ES-I3 (cell line): ENCODE results near the gene C1S.
"Not testable (repeated sequence)": the region's sequence is repeated elsewhere in the genome, so short reads cannot be mapped to it uniquely, and the experiment has no call there.

ENCODE experiments used
- H3K36me3 ChIP-seq: 2 replicates; pipeline ENCODE4 v1.6.1; 2013; ENCODE audit warnings: mild to moderate bottlenecking, low read length, control low read depth, moderate library complexity; ENCODE audit not compliant: insufficient read depth
- H3K4me1 ChIP-seq: 2 replicates; pipeline ENCODE4 v1.6.1; 2013; ENCODE audit warnings: mild to moderate bottlenecking, control low read depth, low read length; ENCODE audit not compliant: insufficient read depth
- H3K9ac ChIP-seq: 2 replicates; pipeline ENCODE4 v1.6.1; 2013; ENCODE audit warnings: low read depth, mild to moderate bottlenecking, low read length, moderate library complexity
- H3K9me3 ChIP-seq: 2 replicates; pipeline ENCODE4 v1.6.1; 2013; ENCODE audit warnings: mild to moderate bottlenecking, low read length, moderate library complexity; ENCODE audit not compliant: control insufficient read depth, insufficient read depth

C1S gene

DNA sequence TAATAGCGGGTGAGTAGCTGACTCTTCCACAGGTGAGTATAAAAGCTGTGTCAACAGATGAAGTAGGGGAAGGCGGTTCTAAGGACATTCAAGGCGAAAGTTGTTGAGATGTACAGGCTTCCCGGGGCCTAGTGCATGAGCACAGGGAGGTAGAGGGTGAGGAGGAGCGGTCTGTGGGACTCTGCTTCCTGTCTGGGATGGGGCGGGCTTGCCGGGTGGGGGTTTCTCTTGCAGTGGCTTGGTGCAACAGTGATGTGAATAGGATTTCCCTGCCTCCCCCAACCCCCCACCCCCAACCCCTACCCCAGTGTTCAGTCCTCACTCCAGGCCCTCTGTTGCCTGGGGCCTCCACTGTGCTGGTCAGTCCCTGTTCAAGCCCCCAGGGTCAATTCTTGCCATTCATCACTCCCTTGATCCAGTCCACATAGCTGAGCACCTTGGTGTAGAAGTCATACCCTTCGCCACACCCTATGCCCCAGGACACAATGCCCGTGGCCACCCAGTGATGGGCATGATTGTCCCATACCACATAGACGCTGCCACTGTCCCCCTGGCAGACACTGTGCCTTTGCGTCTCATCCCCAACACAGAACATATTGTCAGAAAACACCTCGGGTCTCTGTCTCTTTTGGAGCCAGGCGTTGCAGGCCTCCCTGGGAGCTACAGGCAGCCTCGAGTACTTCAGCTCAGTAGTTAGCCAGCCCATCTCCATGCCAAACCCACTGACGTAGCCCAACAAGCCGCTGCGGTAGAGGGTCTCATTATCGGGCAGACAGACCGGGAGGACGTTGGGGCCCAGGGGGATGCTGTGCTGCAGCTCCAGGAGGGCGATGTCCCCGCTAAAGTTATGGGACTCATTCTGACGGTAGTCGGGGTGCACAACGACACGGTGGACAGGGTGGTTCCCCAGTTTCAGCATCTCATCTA, 35.8 kb downstream of the C1S start:
- Histone ChIP-seq H3K36me3 (no peaks in the 10 kb centered on the region), H3K4me1 (peaks cover 10% of the 10 kb centered on the region), H3K9ac (no peak overlapping the region), H3K9me3 (no peaks in the 10 kb centered on the region)

DNA sequence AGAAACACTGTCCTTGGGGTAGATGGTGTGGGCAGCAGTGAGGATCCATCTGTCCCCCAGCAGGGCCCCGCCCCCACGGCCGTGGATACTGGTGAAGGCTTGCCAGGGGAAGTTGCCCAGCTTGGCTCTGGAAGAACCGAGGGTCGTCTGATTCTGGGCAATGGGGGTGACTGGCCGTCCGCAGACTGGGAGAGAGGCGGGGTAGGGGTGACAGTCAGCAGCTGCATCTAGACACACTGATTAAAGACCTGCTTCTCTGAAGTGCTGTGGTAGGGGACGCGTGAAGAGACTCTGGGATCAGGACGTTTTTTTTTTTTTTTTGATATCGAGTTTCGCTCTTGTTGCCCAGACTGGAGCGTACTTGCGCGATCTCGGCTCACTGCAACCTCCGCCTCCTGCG, 36.5 kb downstream of the C1S start:
- H3K9ac ChIP-seq = no peak overlapping the region
- no peaks in the 10 kb centered on the region for H3K36me3 ChIP-seq
- H3K4me1 ChIP-seq = peaks cover 9% of the 10 kb centered on the region
- no peaks in the 10 kb centered on the region for H3K9me3 ChIP-seq

GRCh38 chr12:7099290-7099996, 38.9 kb downstream of the C1S start:
- Histone ChIP-seq H3K4me1 (peaks cover 6% of the 10 kb centered on the region), H3K36me3 (no peaks in the 10 kb centered on the region), H3K9ac (no peak overlapping the region), H3K9me3 (no peaks in the 10 kb centered on the region)

- no peaks in the 10 kb centered on the region for H3K36me3 ChIP-seq
Measured at GRCh38 chr12:7100239-7100638, 39.7 kb downstream of the C1S start.

GRCh38 chr12:7101047-7101693, 40.7 kb downstream of the C1S start:
- H3K9me3 ChIP-seq = no peaks in the 10 kb centered on the region
- no peaks in the 10 kb centered on the region for H3K36me3 ChIP-seq
- no peaks in the 10 kb centered on the region; the same call in 1 of the 2 replicates for H3K4me1 ChIP-seq
- H3K9ac ChIP-seq = no peak overlapping the region

More at GRCh38 chr12:7100239-7100638, 39.7 kb downstream of the C1S start:
- Histone ChIP-seq H3K9ac (no peak overlapping the region), H3K9me3 (no peaks in the 10 kb centered on the region), H3K4me1 (peaks cover 6% of the 10 kb centered on the region)

GRCh38 chr12:7101694-7102131, 41.2 kb downstream of the C1S start:
- Histone ChIP-seq H3K4me1 (no peaks in the 10 kb centered on the region), H3K36me3 (no peaks in the 10 kb centered on the region), H3K9me3 (no peaks in the 10 kb centered on the region), H3K9ac (no peak overlapping the region)

GRCh38 chr12:7102582-7102981, 42.1 kb downstream of the C1S start:
- no peak overlapping the region for H3K9ac ChIP-seq
- H3K36me3 ChIP-seq = no peaks in the 10 kb centered on the region
- no peaks in the 10 kb centered on the region for H3K4me1 ChIP-seq
- no peaks in the 10 kb centered on the region for H3K9me3 ChIP-seq

DNA sequence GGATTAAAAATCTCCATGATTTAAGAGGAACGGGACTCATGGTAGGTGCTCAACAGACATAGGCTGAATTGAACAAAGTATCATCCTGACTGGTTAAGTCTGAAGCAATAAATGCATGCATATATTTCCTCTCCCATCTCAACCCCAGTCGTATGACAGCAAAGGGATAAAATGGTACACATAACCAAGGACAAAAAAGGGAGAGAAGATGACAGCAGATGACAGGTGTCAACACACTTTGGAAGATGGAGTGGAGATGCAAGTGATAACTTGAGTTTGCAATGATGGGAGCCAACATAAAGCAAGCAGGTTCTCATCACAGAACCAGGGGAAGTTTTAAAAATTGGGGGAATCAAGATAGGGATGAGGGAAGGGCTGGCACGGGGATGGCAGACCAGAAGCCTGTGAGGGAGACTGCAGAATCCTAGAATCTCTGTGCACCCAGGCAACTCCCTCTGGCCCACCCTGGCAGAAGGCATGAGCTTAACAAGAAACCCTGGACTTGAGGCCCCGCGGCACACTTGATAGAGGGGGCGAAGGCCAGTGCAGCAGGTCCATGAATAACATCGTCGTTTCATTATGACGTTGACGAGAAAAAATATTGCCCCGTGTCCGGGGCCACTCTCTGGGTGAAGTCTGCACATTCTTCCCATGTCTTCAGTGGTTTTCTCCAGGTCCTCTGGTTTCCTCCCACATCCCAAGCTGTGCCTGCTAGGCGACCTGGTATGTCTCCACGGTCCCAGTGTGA, 43.5 kb downstream of the C1S start:
- Histone ChIP-seq H3K4me1 (no peaks in the 10 kb centered on the region), H3K36me3 (no peaks in the 10 kb centered on the region), H3K9ac (no peak overlapping the region)

DNA sequence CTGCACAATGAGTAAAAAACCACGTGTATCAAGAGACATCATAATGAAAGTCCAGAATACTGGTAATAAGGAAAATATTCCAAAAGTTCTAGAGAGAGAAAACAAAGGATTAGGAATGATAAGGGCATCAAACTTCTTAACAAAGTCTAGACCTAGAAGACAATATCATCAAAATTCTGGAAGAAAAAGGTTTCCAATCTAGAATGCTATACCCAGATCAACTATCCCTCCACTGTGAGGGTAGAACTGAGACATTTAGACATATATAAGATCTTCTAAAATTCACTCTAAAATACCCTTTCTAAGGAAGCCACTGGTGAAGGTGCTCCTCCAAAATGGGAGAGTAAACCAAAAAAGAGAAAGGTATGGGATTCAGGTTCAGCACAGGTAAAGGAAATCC, 45.6 kb downstream of the C1S start:
- Histone ChIP-seq H3K36me3 (no peaks in the 10 kb centered on the region), H3K9me3 (no peaks in the 10 kb centered on the region), H3K4me1 (no peaks in the 10 kb centered on the region), H3K9ac (no peak overlapping the region)

More for the DNA sequence above, 43.5 kb downstream of the C1S start:
- no peaks in the 10 kb centered on the region for H3K9me3 ChIP-seq

DNA sequence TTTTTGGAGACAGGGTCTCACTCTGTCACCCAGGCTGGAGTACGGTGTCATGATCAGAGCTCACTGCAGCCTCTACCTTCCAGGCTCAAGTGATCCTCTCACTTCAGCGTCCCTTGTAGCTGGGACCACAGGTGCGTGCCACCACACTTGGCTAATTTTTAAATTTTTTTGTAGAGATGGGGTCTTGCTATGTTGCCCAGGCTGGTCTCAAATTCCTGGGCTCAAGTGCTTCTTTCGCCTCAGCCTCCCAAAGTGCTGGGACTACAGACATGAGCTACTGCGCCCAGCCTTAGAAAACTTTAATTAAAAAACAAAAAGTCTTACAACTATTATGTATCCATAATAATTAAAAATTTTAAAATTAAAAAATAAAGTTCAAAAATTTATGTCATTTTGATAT, 46.7 kb downstream of the C1S start:
- H3K36me3 ChIP-seq, H3K9ac ChIP-seq, H3K4me1 ChIP-seq: not testable (repeated sequence)

GRCh38 chr12:7107636-7108002, 47.1 kb downstream of the C1S start:
- Histone ChIP-seq H3K9ac (peak overlapping the region; percentile 85), H3K36me3 (no peaks in the 10 kb centered on the region), H3K9me3 (no peaks in the 10 kb centered on the region), H3K4me1 (no peaks in the 10 kb centered on the region)

More for the DNA sequence above, 46.7 kb downstream of the C1S start:
- not testable (repeated sequence) for H3K9me3 ChIP-seq

DNA sequence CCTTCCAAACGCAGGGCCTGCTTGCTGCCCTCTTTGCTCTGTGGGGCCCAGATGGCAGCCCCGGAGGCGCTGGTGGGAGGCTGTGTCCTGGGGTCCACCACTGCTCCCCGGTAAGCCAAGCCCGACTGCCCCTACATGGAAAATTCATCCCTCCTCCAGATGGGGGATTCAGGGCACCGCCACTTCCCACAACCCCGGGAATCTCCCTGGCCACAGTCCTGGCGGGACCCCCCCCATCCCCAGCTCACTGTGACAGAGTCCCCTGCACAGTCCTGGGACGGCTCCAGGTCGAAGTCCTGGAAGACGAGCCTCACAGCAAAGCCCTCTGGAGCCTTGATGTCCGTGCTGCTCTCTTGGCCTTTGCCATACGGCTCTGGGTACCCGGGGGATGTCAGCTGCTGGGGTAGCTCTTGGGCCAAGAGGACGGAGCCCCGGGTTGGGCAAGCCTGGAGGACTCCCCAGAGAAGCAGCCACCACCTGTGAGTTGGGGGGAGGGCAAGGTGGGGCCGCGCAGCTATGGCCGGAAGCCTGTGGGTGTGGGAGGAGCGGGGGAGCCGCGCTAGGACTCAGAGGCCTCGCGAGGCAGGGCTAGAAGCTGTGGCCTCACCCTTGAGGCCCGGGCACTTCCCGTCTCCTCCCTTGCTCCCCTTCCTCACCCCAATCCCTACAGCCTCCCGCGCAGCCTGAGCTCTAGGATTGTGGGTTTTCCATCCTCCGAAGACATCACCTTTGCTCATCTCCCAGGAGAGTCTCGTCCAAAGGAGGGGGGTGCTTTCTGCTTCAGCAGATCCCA, 47.7 kb downstream of the C1S start:
- Histone ChIP-seq H3K36me3 (no peaks in the 10 kb centered on the region), H3K9ac (peak overlapping the region; percentile 85), H3K4me1 (no peaks in the 10 kb centered on the region), H3K9me3 (no peaks in the 10 kb centered on the region)

DNA sequence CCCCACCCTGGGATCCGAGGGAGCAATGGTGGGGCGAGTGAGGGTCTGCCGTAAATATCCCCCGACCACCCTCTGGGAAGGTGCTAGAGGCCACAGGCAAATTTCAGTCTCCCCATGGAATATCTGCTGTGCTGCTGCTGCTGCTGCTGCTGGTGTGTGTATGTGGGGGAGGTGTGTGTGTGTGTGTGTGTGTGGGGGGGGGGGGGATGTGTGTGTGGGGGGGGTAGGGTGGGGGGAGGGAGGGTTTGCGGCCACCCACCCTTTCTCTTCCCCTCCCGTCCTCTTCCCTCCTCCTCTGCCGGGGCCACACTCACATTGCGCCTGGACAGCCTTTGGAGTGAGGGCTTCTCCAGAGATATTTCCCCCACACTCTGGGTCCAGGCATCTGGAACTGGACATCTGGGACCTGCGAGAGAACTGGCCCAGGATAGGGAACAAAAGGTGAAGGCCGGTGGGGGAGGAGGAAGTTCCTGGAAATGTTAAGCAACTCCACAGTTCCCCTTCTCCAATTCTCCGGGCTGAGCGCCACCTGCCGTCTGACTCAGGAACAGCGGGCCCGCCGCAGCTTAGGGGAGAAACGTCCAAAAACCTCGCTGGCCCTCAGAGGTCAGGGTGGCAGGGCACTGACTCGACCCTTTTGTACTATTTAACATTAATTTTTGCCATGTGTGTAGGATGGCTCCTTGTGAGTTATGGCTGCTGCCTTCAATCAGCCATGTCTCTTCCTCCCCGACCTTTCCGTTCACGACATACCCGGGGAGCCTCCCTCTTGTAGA, 48.5 kb downstream of the C1S start, which contains the start of gene C1RL:
Gene C1RL, minus strand, starts transcription at position 419 of the 776 bp plus-strand sequence. Its CDS starts 34 bp downstream, at position 385.
- Histone ChIP-seq H3K9me3 (no peaks in the 10 kb centered on the region), H3K9ac (peak within 1 kb of the TSS; percentile 85), H3K4me1 (no peaks in the 10 kb centered on the region; the same call in 1 of the 2 replicates), H3K36me3 (no peaks in the 10 kb centered on the region)
